ENCODE measurements around the gene JAZF1.

JAZF1 gene

GRCh38 chr7:27966219-27966780 lies 214.3 kb downstream of the JAZF1 start:
- DNase-seq (ENCODE audit: low read depth), result no peak

DNA sequence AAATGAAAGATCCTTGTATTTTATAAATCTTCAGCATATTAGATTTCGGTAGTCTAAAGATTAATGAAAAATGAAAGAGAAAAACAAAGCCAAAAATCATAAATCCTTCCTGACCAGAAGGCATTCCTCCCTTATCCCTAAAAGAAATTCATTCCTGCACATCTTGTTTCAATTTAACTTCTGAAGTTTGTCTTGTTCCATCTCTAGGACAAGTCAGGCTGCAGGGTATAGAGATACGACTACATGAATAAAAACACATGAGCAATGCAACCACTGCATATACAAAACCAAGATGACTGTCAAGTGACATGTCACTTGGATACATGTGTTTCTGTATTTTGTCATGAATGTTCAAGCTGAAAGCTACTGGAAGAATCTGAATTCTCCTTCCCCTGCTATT lies 214.9 kb downstream of the JAZF1 start:
- DNase-seq (ENCODE audit: low read depth), result no peak

GRCh38 chr7:27964820-27965219 lies 215.8 kb downstream of the JAZF1 start:
- DNase-seq (ENCODE audit: low read depth), result no peak

DNA sequence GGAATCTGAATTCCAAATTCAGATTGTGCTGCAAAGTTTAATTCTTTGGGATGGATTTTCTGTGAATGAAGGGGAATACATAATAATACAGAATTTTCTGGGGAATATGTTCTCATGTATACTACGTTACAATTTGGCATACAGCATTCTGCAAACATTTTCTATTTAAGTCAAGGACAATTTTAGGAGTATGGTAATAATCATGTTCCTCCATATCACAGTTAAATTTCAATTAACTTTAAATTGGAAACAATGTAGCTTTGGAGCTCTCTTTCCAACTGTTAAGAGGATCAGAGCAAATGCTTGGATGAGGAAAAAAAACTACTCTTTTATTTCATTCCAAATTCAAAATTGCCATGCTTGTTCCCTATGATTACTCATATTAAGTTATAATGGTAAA lies 217.5 kb downstream of the JAZF1 start:
- no peak for DNase-seq (ENCODE audit: low read depth)

DNA sequence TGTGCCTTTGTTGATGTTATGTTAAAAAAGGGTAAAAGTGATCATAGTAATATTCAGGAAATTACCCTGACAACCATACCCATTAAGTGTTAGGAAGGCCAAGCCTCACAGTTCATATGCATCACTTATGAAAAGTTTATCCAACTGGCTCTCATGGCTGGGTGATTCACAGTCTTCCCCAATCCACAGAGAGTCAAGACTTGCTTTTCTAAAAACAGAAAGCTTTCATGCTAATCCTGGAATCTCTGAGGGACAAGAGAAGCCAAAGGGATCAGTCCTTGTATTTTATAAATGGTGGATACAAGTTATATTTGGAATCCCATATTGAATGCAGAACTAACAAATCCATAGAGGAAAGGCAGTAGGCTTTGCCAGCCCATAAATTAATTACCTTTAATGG lies 218.3 kb downstream of the JAZF1 start:
- DNase-seq (ENCODE audit: low read depth), result no peak

GRCh38 chr7:27961255-27961654 lies 219.3 kb downstream of the JAZF1 start:
- no peak for DNase-seq (ENCODE audit: low read depth)

DNA sequence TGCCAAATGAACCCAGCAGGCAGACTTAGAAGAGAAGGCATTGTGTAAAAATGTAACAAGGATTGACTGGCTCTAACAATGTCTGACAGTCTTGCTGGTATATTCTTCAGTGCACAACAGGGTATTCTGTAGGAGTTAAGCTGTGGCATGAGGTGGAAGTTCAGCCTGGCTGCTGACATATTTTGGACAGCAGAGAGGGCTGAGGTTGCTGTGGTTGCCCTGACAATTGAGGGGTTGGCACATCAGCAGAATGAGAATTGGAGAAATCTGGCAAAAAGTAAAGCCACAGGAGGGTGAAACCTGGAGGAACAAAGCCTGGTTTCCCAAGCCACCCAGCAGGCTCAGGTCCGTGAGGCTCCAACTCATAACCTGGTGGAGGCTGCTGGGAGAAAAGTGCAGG lies 220.2 kb downstream of the JAZF1 start:
- DNase-seq (ENCODE audit: low read depth), result no peak

- no peak for DNase-seq (ENCODE audit: low read depth)
These were observed 221.6 kb downstream of the JAZF1 start for GRCh38 chr7:27958933-27959548.

- DNase-seq (ENCODE audit: low read depth), result no peak
These were observed 225.0 kb downstream of the JAZF1 start for GRCh38 chr7:27955596-27955995.

DNA sequence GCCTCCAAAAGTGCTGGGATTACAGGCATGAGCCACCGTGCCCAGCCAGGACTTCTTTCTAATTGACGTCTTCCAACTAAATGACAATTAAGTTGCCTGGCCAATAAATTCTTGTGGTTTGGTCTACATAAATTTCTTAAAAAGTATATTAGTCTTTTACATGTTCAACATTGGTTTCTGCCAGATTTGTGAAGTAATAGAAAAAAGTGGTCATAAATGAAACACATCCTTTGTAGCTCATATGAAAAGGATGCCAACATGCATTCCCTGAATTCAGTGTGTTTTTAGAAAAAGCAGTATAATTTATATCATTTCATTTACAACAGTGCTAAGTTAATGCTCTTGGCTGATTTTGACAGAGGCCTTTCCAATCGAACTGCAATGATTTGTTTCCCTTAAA lies 225.6 kb downstream of the JAZF1 start:
- no peak for DNase-seq (ENCODE audit: low read depth)

DNA sequence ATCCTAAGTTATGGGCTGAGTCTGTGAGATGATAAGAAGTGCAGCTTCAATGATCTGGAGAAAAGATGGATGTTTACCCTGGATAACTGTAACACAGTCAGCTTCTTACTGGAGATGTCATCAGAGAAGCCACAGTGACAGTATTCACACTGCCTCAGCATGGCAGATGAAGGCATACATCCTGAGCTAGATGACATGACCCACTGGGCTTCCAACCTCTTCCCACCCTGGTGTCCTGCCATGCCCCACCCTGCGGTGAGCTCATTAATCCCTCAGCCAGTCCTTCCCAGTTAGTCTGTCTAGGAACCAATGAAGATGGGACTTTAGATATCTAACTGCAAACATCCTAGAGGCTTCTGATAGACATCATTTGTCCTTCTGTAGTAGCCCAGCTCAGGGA lies 226.8 kb downstream of the JAZF1 start:
- no peak for DNase-seq (ENCODE audit: low read depth)

GRCh38 chr7:27953361-27953760 lies 227.2 kb downstream of the JAZF1 start:
- DNase-seq (ENCODE audit: low read depth), result no peak

DNA sequence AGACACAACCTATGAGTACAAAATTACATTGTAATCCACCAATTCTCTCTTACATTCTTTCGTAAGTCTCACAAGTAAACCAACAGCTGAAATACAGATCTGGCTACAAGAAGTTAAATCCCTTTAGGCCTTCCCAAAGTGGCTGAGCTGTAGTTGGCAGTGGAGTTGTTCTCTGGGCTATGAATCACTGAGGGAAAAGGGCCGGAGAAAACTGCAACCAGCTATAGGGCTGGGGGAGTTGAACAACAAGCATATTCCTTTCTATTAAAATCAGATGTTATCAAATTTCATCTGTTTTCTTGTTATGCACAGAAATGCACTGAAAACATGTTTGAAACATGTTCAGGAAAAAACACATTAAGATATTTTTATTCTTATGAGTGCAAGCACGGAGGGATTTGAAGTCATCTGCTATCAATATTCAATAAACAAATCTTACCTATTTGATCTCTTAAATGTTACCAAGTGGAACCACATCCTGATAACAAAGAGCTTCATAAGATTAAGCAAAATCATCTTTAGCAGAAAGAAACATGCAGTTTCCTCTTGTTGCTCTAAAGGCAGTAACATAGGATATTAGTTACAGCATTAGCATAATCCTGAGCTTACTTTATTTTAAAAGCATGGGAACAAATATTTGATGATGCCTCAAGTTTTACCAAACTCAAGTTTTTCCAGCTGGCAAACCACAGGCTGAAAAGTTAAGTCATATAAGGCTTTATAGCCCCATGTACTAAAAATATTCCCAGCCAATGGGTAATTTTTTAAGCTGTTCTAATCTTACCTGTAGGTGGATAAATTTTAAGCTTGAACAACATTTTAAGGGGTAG lies 227.9 kb downstream of the JAZF1 start:
- DNase-seq (ENCODE audit: low read depth), result no peak

GRCh38 chr7:27950123-27950522 lies 230.5 kb downstream of the JAZF1 start:
- no peak for DNase-seq (ENCODE audit: low read depth)

DNA sequence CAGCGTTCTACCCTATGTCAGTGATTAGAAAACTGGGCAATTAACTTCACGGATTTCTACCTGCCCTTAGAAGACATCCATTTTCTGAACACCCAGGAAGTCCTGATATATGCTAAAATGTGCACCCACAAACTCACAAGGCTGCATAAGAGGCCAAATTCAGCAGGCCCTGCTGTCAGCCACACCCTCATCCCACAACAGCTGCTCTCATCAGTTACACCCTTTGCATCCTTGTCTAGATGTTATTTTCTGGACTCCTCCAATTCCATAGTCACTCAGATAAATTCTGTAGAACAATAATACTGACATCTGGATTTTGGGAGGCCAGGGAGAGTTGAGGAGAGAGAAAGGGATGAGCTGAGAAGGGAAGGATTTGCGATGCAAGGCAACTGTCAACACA lies 231.7 kb downstream of the JAZF1 start:
- DNase-seq (ENCODE audit: low read depth), result no peak

- no peak for DNase-seq (ENCODE audit: low read depth)
These were observed 232.9 kb downstream of the JAZF1 start for GRCh38 chr7:27947586-27948278.

DNA sequence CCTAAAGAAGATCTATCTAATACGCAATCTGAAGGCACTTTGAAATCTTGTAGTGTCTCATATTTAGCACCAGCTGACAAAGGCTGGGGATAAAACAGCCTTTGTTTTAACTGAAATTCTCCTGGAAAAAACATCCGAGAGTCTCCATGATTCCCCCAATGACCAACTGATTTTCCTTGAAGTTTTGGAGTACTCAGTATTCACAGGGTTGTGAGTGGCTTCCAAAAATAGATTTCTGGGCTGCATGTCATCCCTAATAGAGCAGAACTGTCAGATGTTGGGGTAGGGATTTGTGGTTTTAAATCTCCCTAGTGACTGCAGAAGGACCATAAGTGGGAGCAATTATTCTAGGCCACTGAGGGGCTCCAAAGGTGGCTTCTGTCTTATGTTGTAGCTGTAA lies 234.2 kb downstream of the JAZF1 start:
- no peak for DNase-seq (ENCODE audit: low read depth)

GRCh38 chr7:27945058-27945795 lies 235.4 kb downstream of the JAZF1 start:
- no peak for DNase-seq (ENCODE audit: low read depth)

GRCh38 chr7:27944643-27945042 lies 236.0 kb downstream of the JAZF1 start:
- no peak for DNase-seq (ENCODE audit: low read depth)

DNA sequence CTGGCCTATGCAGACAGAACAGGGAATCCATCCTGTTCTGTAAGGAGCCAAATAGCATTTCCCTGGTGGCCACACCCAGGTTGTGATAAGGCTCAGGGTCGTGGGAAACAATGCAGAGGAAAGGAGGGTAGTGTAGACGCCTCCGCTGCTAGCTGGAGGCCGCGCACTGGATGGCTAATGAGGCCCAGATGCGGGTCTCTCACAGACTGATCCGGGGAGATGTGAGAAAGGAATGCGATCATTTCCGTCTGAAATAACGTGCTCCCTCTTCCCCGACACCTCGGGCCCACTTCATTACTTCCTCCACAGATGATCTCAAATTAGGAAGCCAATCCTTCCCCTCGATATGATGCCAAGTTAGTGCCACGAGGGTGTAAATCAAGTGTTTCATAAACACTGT lies 237.4 kb downstream of the JAZF1 start:
- no peak for DNase-seq (ENCODE audit: low read depth)

- DNase-seq (ENCODE audit: low read depth), result no peak
These were observed 237.9 kb downstream of the JAZF1 start for GRCh38 chr7:27942711-27943110.

DNA sequence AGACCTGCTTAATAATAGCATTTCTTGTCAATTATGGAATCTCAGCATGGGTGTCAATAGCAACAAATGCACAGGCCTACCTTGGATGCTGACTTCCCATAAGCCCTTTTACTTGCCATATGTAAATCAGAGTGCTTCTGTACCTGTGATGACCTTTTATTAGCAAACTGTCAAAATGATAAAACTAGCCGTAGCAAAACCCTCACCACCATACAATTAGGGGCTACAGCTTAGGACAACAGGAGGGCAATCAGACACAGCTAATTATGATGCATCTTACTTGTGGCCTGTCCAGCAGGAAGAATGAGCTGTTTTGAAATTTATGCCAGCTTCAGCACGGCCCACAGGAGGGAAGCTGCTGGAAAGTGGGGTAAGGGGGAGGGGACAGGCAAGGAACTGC lies 239.1 kb downstream of the JAZF1 start:
- DNase-seq (ENCODE audit: low read depth), result no peak

Data from stimulated activated CD8-positive, alpha-beta memory T cell treated with anti-CD3 and anti-CD28 coated beads, Interleukin-12 subunit alpha, Interleukin-12 subunit beta, amount 100 ng/mL, for 1 hour (primary cell).